Uterus (tissue), 2 donors: ENCODE data around the gene FAM184A.

Experiments
- CTCF ChIP-seq, 4 experiments: fragments of 200-600 bp in 2 of 4; fragments of 450-650 bp in 2 of 4; sonication (generic) in 2 of 4; IDR thresholded peaks; one replicate each; pipeline ENCODE4 v1.5.1; 2016 to 2019; ENCODE audit warnings: antibody characterized with exemption in 4 of 4, mild to moderate bottlenecking in 2 of 4, moderate library complexity in 1 of 4
- POLR2A ChIP-seq, 2 donors: fragments of 450-650 bp; IDR thresholded peaks; one replicate each; pipeline ENCODE4 v1.6.1; 2016; ENCODE audit warnings: antibody characterized with exemption in 2 of 2, mild to moderate bottlenecking in 1 of 2, moderate library complexity in 1 of 2

- TF ChIP-seq POLR2A (IDR thresholded peaks at IDR 0.05) (no peak), CTCF (IDR thresholded peaks at IDR 0.05) (no peak)
These were observed 18.5 kb upstream of the FAM184A start for GRCh38 chr6:119096721-119097565.
